Keratinocyte (primary cell): ENCODE measurements around the gene DMXL1. TPM values are rescaled to one million over a fixed set of nuclear protein-coding genes. Genes with fewer than 3 reads are reported as not detected.

ENCODE experiments used
- DNase-seq: peaks from one replicate; pipeline ENCODE4 v3.0.0-alpha.2; 2011; ENCODE audit warnings: low read depth, missing footprints, low spot score
- FAIRE-seq: peaks from 2 replicates; lab custom pipeline; 2011; peaks lifted over from hg19 to GRCh38; lab: Jason Lieb, UNC
- H2AFZ ChIP-seq: 2 replicates; pipeline ENCODE4 v1.6.0; 2012; ENCODE audit warnings: low read length, control low read depth, inconsistent platforms; ENCODE audit not compliant: control insufficient read depth
- H3K27ac ChIP-seq: 2 replicates; pipeline ENCODE4 v1.5.1; 2011; ENCODE audit warnings: low read length; ENCODE audit not compliant: control insufficient read depth, insufficient read depth
- H3K27me3 ChIP-seq: 3 replicates; pipeline ENCODE4 v1.6.0; 2011; ENCODE audit warnings: low read length; ENCODE audit not compliant: control insufficient read depth, insufficient read depth; ENCODE audit errors: extremely low read depth
- H3K36me3 ChIP-seq, 2 experiments: 2 replicates in 1 of 2; 3 replicates in 1 of 2; pipeline ENCODE4 v1.5.1; 2011; ENCODE audit warnings: low read length in 2 of 2, mild to moderate bottlenecking in 1 of 2; ENCODE audit not compliant: control insufficient read depth in 2 of 2, insufficient read depth in 2 of 2; ENCODE audit errors: extremely low read depth in 1 of 2
- H3K4me1 ChIP-seq: 3 replicates; pipeline ENCODE4 v1.5.1; 2011; ENCODE audit warnings: low read length; ENCODE audit not compliant: control insufficient read depth, insufficient read depth; ENCODE audit errors: extremely low read depth
- H3K4me2 ChIP-seq: 3 replicates; pipeline ENCODE4 v1.6.0; 2011; ENCODE audit warnings: low read depth, low read length; ENCODE audit not compliant: control insufficient read depth, insufficient read depth; ENCODE audit errors: extremely low read depth
- H3K4me3 ChIP-seq, 3 experiments: fragments of 200-600 bp in 1 of 3; sonication (generic) in 1 of 3; 2 replicates in 2 of 3; 3 replicates in 1 of 3; pipeline ENCODE4 v1.5.1; 2011 to 2016; ENCODE audit warnings: low read length in 3 of 3, mild to moderate bottlenecking in 3 of 3, control low read depth in 2 of 3, inconsistent platforms in 1 of 3, low read depth in 1 of 3, mixed read lengths in 1 of 3, mixed run types in 1 of 3, moderate library complexity in 1 of 3; ENCODE audit not compliant: control insufficient read depth in 2 of 3, insufficient read depth in 2 of 3; ENCODE audit errors: extremely low read depth in 1 of 3
- H3K79me2 ChIP-seq: 2 replicates; pipeline ENCODE4 v1.6.0; 2012; ENCODE audit warnings: low read length; ENCODE audit not compliant: control insufficient read depth, insufficient read depth
- H3K9ac ChIP-seq: 3 replicates; pipeline ENCODE4 v1.6.0; 2011; ENCODE audit warnings: low read length; ENCODE audit not compliant: control insufficient read depth, insufficient read depth; ENCODE audit errors: extremely low read depth
- H3K9me1 ChIP-seq: 3 replicates; pipeline ENCODE4 v1.6.0; 2011; ENCODE audit warnings: low read length; ENCODE audit not compliant: control insufficient read depth, insufficient read depth; ENCODE audit errors: extremely low read depth
- H3K9me3 ChIP-seq: 2 replicates; pipeline ENCODE4 v1.5.1; 2012; ENCODE audit warnings: low read depth, low read length; ENCODE audit not compliant: control insufficient read depth
- H4K20me1 ChIP-seq: 3 replicates; pipeline ENCODE4 v1.6.0; 2011; ENCODE audit warnings: low read length; ENCODE audit not compliant: control insufficient read depth, insufficient read depth; ENCODE audit errors: extremely low read depth
- CTCF ChIP-seq, 3 experiments: IDR thresholded peaks in 1 of 3; conservative IDR thresholded peaks in 1 of 3; optimal IDR thresholded peaks in 1 of 3; 2 replicates in 2 of 3; 3 replicates in 1 of 3; pipeline versions ENCODE3 to v1.5.1; 2011; ENCODE audit warnings: low read length in 3 of 3, mild to moderate bottlenecking in 3 of 3, moderate library complexity in 2 of 3, control low read depth in 1 of 3, inconsistent platforms in 1 of 3; ENCODE audit not compliant: insufficient read depth in 2 of 3; ENCODE audit errors: extremely low read depth in 1 of 3
- EZH2 ChIP-seq: IDR thresholded peaks from one replicate; pipeline ENCODE4 v1.6.1; 2012; ENCODE audit warnings: inconsistent platforms, mild to moderate bottlenecking, low read length, moderate library complexity
- dilution Hi-C: fragments of 300-500 bp; cut with MboI; formaldehyde crosslinking; loops from one replicate; pipeline ENCODE4 v1.7.0; 2020; ENCODE audit warnings: low sequenced_read_pairs; ENCODE audit not compliant: extremely low pct_ligation_motif_present
- polyA plus RNA-seq, 5 experiments: library from polyadenylated mRNA; depleted of rRNA in 3 of 5; stranded (reverse) in 3 of 5; stranded (forward) in 1 of 5; unstranded in 1 of 5; fragments of >200 nt; gene quantifications; 1 replicate in 1 of 5; 2 replicates in 3 of 5; 3 replicates in 1 of 5; pipeline versions ENCODE4 v1.2.1 to v1.2.3, GENCODE V29; 2011 to 2012; ENCODE audit warnings: missing spikeins in 2 of 5, low read depth in 1 of 5, low replicate concordance in 1 of 5

DMXL1 gene
- polyA plus RNA-seq, 1 donor (not counting 4 experiments of a cell fraction or from before 2014, with no cell fraction given) = 13.1 TPM

- Histone ChIP-seq H3K79me2 (no peaks in the 10 kb centered on the region), H4K20me1 (no peaks in the 10 kb centered on the region), H3K27me3 (no peaks in the 10 kb centered on the region), H3K36me3 (peaks cover 0 to 4% of the 10 kb centered on the region in 2 experiments), H2AFZ (no peak overlapping the region), H3K4me2 (no peak overlapping the region), H3K4me3 (no peak overlapping the region), H3K27ac (no peak overlapping the region), H3K4me1 (no peaks in the 10 kb centered on the region), H3K9ac (no peak overlapping the region), H3K9me3 (no peaks in the 10 kb centered on the region), H3K9me1 (no peaks in the 10 kb centered on the region)
- DNase-seq (no peak), FAIRE-seq (no peak)
- dilution Hi-C loops = no loop called here
- TF ChIP-seq CTCF (optimal IDR thresholded peaks at IDR 0.05 in 1 of 3, IDR thresholded peaks at IDR 0.05 in 1 of 3, conservative IDR thresholded peaks at IDR 0.05 in 1 of 3; ENCODE audit: extremely low read depth in 1 of 3, insufficient read depth in 2 of 3, low read length in 3 of 3) (no peak), EZH2 (no peak)
Observed at GRCh38 chr5:119136666-119137318, 65.9 kb downstream of the DMXL1 start.

GRCh38 chr5:119153629-119154028 lies 82.7 kb downstream of the DMXL1 start:
- FAIRE-seq = no peak
- Histone ChIP-seq H3K79me2 (no peaks in the 10 kb centered on the region), H3K4me2 (no peak overlapping the region), H2AFZ (no peak overlapping the region), H3K27me3 (no peaks in the 10 kb centered on the region), H4K20me1 (no peaks in the 10 kb centered on the region), H3K9me1 (no peaks in the 10 kb centered on the region), H3K27ac (no peak overlapping the region), H3K4me3 (no peak overlapping the region), H3K9ac (no peak overlapping the region), H3K4me1 (no peaks in the 10 kb centered on the region), H3K36me3 (no peaks in the 10 kb centered on the region), H3K9me3 (no peaks in the 10 kb centered on the region)
- dilution Hi-C loops = no loop called here
- no peak for TF ChIP-seq EZH2
- TF ChIP-seq CTCF (optimal IDR thresholded peaks at IDR 0.05 in 1 of 3, IDR thresholded peaks at IDR 0.05 in 1 of 3, conservative IDR thresholded peaks at IDR 0.05 in 1 of 3; ENCODE audit: extremely low read depth in 1 of 3, insufficient read depth in 2 of 3, low read length in 3 of 3) = no peak
- DNase-seq = no peak
